KMS-11 (cell line): Measurements from ENCODE around the gene LRRC49.

Experiments
- H2AFZ ChIP-seq: fragments of 200-600 bp; sonication (generic); 2 replicates; pipeline ENCODE4 v1.6.1; 2016; ENCODE audit warnings: antibody characterized with exemption, mixed run types, low read depth
- H3K27ac ChIP-seq: fragments of 200-600 bp; sonication (generic); 2 replicates; pipeline ENCODE4 v1.6.1; 2016; ENCODE audit warnings: mild to moderate bottlenecking, mixed run types
- H3K27me3 ChIP-seq: fragments of 200-600 bp; sonication (generic); 2 replicates; pipeline ENCODE4 v1.6.1; 2017; ENCODE audit warnings: mild to moderate bottlenecking, low read depth, mixed run types, moderate library complexity; ENCODE audit not compliant: insufficient read depth
- H3K36me3 ChIP-seq: fragments of 200-600 bp; sonication (generic); 2 replicates; pipeline ENCODE4 v1.6.1; 2017; ENCODE audit warnings: mild to moderate bottlenecking, mixed run types; ENCODE audit not compliant: insufficient read depth
- H3K4me1 ChIP-seq: fragments of 200-600 bp; sonication (generic); 2 replicates; pipeline ENCODE4 v1.6.1; 2016; ENCODE audit warnings: mild to moderate bottlenecking, low read depth, mixed run types; ENCODE audit not compliant: poor library complexity, severe bottlenecking
- H3K4me2 ChIP-seq: fragments of 200-600 bp; sonication (generic); 2 replicates; pipeline ENCODE4 v1.7.0; 2016; ENCODE audit warnings: mild to moderate bottlenecking, mixed run types
- H3K4me3 ChIP-seq: fragments of 200-600 bp; sonication (generic); IDR thresholded peaks from 2 replicates; pipeline ENCODE4 v1.6.1; 2017; ENCODE audit warnings: low read depth, low read length, mixed read lengths; ENCODE audit not compliant: insufficient read depth
- H3K79me2 ChIP-seq: fragments of 200-600 bp; sonication (generic); 2 replicates; pipeline ENCODE4 v1.6.1; 2016; ENCODE audit warnings: low read depth, mixed run types; ENCODE audit not compliant: insufficient read depth
- H3K9ac ChIP-seq: fragments of 200-600 bp; sonication (generic); 2 replicates; pipeline ENCODE4 v1.6.1; 2016; ENCODE audit warnings: mild to moderate bottlenecking, mixed run types
- H4K20me1 ChIP-seq: fragments of 200-600 bp; sonication (generic); 2 replicates; pipeline ENCODE4 v1.6.1; 2016; ENCODE audit warnings: mild to moderate bottlenecking, mixed run types; ENCODE audit not compliant: insufficient read depth
- TF ChIP-seq, protein P1 (sequence below): fragments of 200-600 bp; sonication (generic); conservative IDR thresholded peaks from 2 replicates; pipeline ENCODE4 v1.6.1; 2017; ENCODE audit warnings: low read depth, mild to moderate bottlenecking, antibody characterized with exemption, low read length, moderate library complexity, mixed read lengths

LRRC49 gene

DNA sequence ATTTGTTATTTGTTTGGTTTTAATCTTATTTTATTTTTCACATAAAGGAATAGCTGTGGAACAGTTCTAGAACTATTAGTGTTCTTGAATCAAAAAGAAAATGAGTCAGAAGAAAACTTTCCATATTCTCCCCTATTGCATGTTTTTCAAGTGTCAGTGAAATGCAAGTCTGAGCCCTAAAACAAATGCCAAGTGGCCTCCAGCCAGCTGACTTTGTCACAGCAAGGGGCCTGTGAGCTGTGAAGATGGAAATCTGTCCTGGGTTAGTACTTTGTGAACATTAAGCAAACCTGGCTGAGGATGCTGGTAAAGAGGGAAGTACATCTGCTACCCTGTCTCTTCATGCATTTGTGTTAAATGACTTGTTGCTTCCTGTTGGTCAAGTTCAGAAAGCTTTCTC, 14.2 kb downstream of the LRRC49 start:
- no peak overlapping the region for H3K27ac ChIP-seq
- H3K9ac ChIP-seq, result no peak overlapping the region
- no peak overlapping the region for H3K4me2 ChIP-seq
- H3K4me1 ChIP-seq, result no peaks in the 10 kb centered on the region
- no peaks in the 10 kb centered on the region for H3K27me3 ChIP-seq
- H3K36me3 ChIP-seq, result no peaks in the 10 kb centered on the region
- H3K79me2 ChIP-seq, result no peaks in the 10 kb centered on the region
- no peak overlapping the region for H3K4me3 ChIP-seq
- TF ChIP-seq, protein P1, sequence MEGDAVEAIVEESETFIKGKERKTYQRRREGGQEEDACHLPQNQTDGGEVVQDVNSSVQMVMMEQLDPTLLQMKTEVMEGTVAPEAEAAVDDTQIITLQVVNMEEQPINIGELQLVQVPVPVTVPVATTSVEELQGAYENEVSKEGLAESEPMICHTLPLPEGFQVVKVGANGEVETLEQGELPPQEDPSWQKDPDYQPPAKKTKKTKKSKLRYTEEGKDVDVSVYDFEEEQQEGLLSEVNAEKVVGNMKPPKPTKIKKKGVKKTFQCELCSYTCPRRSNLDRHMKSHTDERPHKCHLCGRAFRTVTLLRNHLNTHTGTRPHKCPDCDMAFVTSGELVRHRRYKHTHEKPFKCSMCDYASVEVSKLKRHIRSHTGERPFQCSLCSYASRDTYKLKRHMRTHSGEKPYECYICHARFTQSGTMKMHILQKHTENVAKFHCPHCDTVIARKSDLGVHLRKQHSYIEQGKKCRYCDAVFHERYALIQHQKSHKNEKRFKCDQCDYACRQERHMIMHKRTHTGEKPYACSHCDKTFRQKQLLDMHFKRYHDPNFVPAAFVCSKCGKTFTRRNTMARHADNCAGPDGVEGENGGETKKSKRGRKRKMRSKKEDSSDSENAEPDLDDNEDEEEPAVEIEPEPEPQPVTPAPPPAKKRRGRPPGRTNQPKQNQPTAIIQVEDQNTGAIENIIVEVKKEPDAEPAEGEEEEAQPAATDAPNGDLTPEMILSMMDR, result no peak
- H2AFZ ChIP-seq, result no peak overlapping the region
- H4K20me1 ChIP-seq, result no peaks in the 10 kb centered on the region

DNA sequence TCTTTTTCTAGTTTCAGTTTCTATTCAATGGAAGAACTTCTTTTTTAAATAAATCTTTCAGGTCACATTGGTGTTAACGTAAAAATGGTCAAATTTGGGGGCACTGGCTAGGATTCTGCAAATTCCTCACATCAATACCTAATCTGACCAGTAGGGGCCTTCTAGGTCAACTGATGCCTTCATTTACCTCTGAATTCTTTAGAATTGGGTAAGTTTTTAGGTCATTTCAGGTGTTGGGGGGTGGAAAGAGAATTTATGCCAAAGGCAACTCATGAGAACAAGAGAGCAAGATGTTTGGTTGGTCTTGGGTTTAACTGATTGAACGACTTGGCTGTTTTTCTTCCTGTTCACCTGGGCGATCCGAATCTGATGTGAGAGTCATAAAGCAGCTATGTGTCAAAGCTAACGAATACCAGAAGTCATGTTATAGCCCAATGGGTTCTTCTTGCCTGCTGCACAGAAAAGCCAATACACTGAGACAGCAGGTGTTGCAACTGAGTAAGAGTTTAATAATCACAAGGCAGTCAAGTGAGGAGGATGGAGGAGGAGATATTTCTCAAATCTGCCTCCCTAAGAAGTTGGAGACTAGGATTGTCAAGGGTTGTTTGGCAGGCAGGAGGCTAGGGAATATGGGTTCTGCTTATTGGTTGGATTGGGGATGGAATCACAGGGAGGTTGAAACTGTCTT, 15.3 kb downstream of the LRRC49 start:
- H3K4me1 ChIP-seq, result no peaks in the 10 kb centered on the region
- no peaks in the 10 kb centered on the region for H3K79me2 ChIP-seq
- no peak overlapping the region for H2AFZ ChIP-seq
- TF ChIP-seq, protein P1, result peak; percentile 64
- no peaks in the 10 kb centered on the region for H3K36me3 ChIP-seq
- H3K9ac ChIP-seq, result no peak overlapping the region
- no peak overlapping the region for H3K4me3 ChIP-seq
- no peak overlapping the region for H3K4me2 ChIP-seq
- no peaks in the 10 kb centered on the region for H3K27me3 ChIP-seq
- no peaks in the 10 kb centered on the region for H4K20me1 ChIP-seq
- no peak overlapping the region for H3K27ac ChIP-seq

DNA sequence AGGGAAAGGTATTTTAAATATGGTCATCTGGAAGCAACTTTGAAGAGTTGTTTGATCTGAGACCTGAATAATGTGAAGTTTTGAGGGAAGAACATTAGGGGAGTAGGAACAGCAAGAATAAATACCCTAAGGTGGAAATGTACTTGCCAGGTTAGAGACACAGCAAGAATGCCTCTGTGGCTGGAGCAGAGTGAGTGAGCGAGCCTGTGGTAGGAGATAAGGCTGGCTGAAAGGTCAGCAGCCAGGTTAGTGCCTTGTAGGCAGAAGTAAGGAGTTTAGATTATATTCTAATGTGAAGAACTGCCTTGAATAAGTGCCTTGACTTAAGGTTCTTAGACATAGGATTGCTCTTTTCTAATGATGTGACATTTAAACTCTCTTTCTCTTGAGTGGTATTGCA, 18.3 kb downstream of the LRRC49 start:
- H3K27me3 ChIP-seq, result no peaks in the 10 kb centered on the region
- H3K9ac ChIP-seq, result no peak overlapping the region
- TF ChIP-seq, protein P1, result no peak
- H4K20me1 ChIP-seq, result no peaks in the 10 kb centered on the region
- no peak overlapping the region for H3K4me3 ChIP-seq
- no peaks in the 10 kb centered on the region for H3K4me1 ChIP-seq
- no peak overlapping the region for H2AFZ ChIP-seq
- no peak overlapping the region for H3K27ac ChIP-seq
- H3K36me3 ChIP-seq, result no peaks in the 10 kb centered on the region
- no peak overlapping the region for H3K4me2 ChIP-seq
- H3K79me2 ChIP-seq, result no peaks in the 10 kb centered on the region

DNA sequence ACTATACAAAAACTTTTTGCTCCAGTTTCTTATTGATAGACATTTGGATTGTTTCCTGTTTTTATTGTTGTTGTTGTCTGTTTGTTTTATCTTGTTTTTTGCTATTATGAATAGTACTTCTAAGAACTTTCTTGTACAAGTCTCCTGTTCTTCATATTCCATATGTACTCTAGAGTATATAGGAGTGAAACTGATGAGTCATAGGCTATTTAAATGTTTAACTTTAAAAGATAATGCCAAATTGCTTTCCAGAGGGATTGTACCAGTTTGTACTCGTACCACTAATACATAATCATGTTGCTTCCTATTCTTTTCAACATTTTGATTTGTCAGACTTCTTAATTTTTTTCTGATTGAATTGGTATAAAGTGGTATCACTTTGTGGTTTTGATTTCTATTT, 19.6 kb downstream of the LRRC49 start:
- TF ChIP-seq, protein P1, result no peak
- Histone ChIP-seq H4K20me1 (no peaks in the 10 kb centered on the region), H3K27me3 (no peaks in the 10 kb centered on the region), H3K4me2 (no peak overlapping the region), H3K79me2 (no peaks in the 10 kb centered on the region), H3K36me3 (no peaks in the 10 kb centered on the region), H2AFZ (no peak overlapping the region), H3K9ac (no peak overlapping the region), H3K27ac (no peak overlapping the region), H3K4me1 (no peaks in the 10 kb centered on the region), H3K4me3 (no peak overlapping the region)
